ENCODE data around the gene FBXO31.

DNA sequence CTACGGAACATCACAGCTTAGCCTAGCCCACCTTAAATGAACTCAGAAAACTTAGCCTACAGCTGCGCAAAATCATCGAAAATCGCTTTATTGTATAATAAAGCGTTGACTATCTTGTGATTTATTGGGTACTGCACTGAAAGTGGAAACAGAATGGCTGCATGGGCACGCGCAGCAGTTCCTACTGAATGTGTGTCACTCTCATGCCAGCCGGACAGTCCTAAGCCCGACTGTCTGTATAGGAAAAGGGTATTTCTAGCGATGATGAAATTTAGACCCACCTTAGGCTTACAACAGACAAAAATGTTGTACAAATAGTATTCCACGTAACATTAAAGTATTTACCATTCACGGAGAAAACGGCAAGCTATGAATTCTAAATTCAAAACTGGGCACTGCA, 9.3 kb downstream of the FBXO31 start:
- TF ChIP-seq EP300 (IDR thresholded peaks at IDR 0.05), result no peak
- TF ChIP-seq, protein P1, sequence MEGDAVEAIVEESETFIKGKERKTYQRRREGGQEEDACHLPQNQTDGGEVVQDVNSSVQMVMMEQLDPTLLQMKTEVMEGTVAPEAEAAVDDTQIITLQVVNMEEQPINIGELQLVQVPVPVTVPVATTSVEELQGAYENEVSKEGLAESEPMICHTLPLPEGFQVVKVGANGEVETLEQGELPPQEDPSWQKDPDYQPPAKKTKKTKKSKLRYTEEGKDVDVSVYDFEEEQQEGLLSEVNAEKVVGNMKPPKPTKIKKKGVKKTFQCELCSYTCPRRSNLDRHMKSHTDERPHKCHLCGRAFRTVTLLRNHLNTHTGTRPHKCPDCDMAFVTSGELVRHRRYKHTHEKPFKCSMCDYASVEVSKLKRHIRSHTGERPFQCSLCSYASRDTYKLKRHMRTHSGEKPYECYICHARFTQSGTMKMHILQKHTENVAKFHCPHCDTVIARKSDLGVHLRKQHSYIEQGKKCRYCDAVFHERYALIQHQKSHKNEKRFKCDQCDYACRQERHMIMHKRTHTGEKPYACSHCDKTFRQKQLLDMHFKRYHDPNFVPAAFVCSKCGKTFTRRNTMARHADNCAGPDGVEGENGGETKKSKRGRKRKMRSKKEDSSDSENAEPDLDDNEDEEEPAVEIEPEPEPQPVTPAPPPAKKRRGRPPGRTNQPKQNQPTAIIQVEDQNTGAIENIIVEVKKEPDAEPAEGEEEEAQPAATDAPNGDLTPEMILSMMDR (IDR thresholded peaks at IDR 0.05), result no peak
- no peak for TF ChIP-seq POLR2A (IDR thresholded peaks at IDR 0.05)
- TF ChIP-seq POLR2AphosphoS5 (IDR thresholded peaks at IDR 0.05), result no peak
